ENCODE data around the gene ELANE.

The ELANE gene

GRCh38 chr19:821231-821824, 30.8 kb upstream of the ELANE start:
- H3K4me3 ChIP-seq (ENCODE audit: low read length, poor library complexity, severe bottlenecking), result no peak overlapping the region
- H3K9ac ChIP-seq (ENCODE audit: low read depth, low read length, poor library complexity, severe bottlenecking), result no peak overlapping the region
- H3K27me3 ChIP-seq (ENCODE audit: insufficient read depth, low read length, poor library complexity, severe bottlenecking), result no peaks in the 10 kb centered on the region
- H3K9me2 ChIP-seq (replicated peaks; ENCODE audit: low read depth, low read length), result no peaks in the 10 kb centered on the region
- no peak overlapping the region for H3K4me2 ChIP-seq (ENCODE audit: low read depth, low read length, poor library complexity, severe bottlenecking)
- no peak overlapping the region for H2AFZ ChIP-seq (ENCODE audit: low read length)
- H3F3A ChIP-seq (ENCODE audit: low read depth), result no peaks in the 10 kb centered on the region
- no peaks in the 10 kb centered on the region for H3K9me3 ChIP-seq (ENCODE audit: insufficient read depth, low read depth, low read length)
- H3K36me3 ChIP-seq (ENCODE audit: insufficient read depth, low read length), result no peaks in the 10 kb centered on the region; the same call in 1 of the 2 replicates
- no peaks in the 10 kb centered on the region for H3K79me2 ChIP-seq (ENCODE audit: insufficient read depth, low read length)
- H3K4me1 ChIP-seq (ENCODE audit: insufficient read depth, low read length, poor library complexity, severe bottlenecking), result no peaks in the 10 kb centered on the region
- TF ChIP-seq EZH2phosphoT487 (IDR thresholded peaks at IDR 0.05; ENCODE audit: borderline replicate concordance), result no peak
- no peak for TF ChIP-seq CTCF (conservative IDR thresholded peaks at IDR 0.05; ENCODE audit: low read length)
- no peaks in the 10 kb centered on the region for H4K20me1 ChIP-seq (ENCODE audit: insufficient read depth, low read length, poor library complexity, severe bottlenecking)

- no peaks in the 10 kb centered on the region for H3K9me2 ChIP-seq (replicated peaks; ENCODE audit: low read depth, low read length)
- H3K36me3 ChIP-seq (ENCODE audit: insufficient read depth, low read length), result no peaks in the 10 kb centered on the region
- no peaks in the 10 kb centered on the region for H3K9me3 ChIP-seq (ENCODE audit: insufficient read depth, low read depth, low read length)
- TF ChIP-seq CTCF (conservative IDR thresholded peaks at IDR 0.05; ENCODE audit: low read length) (no peak), EZH2phosphoT487 (IDR thresholded peaks at IDR 0.05; ENCODE audit: borderline replicate concordance) (no peak)
- H3K9ac ChIP-seq (ENCODE audit: low read depth, low read length, poor library complexity, severe bottlenecking), result no peak within 1 kb of the TSS
- no peak within 1 kb of the TSS for H3K4me2 ChIP-seq (ENCODE audit: low read depth, low read length, poor library complexity, severe bottlenecking)
- H3K27me3 ChIP-seq (ENCODE audit: insufficient read depth, low read length, poor library complexity, severe bottlenecking), result no peaks in the 10 kb centered on the region
- no peak within 1 kb of the TSS for H2AFZ ChIP-seq (ENCODE audit: low read length)
- no peaks in the 10 kb centered on the region for H4K20me1 ChIP-seq (ENCODE audit: insufficient read depth, low read length, poor library complexity, severe bottlenecking)
- H3K4me1 ChIP-seq (ENCODE audit: insufficient read depth, low read length, poor library complexity, severe bottlenecking), result no peaks in the 10 kb centered on the region
- no peaks in the 10 kb centered on the region for H3F3A ChIP-seq (ENCODE audit: low read depth)
- H3K79me2 ChIP-seq (ENCODE audit: insufficient read depth, low read length), result no peaks in the 10 kb centered on the region
- no peak within 1 kb of the TSS for H3K4me3 ChIP-seq (ENCODE audit: low read length, poor library complexity, severe bottlenecking)
Observed at GRCh38 chr19:821825-822503, 30.1 kb upstream of the ELANE start, which contains the start of gene PLPPR3. TSS of gene PLPPR3 (minus strand) at chr19:821955. CDS start at chr19:821559, 396 bp downstream.

GRCh38 chr19:823565-824121, 28.5 kb upstream of the ELANE start:
- Histone ChIP-seq H3K9ac (ENCODE audit: low read depth, low read length, poor library complexity, severe bottlenecking) (no peak overlapping the region), H3K36me3 (ENCODE audit: insufficient read depth, low read length) (no peaks in the 10 kb centered on the region), H4K20me1 (ENCODE audit: insufficient read depth, low read length, poor library complexity, severe bottlenecking) (no peaks in the 10 kb centered on the region), H3K9me2 (replicated peaks; ENCODE audit: low read depth, low read length) (no peaks in the 10 kb centered on the region), H3K27me3 (ENCODE audit: insufficient read depth, low read length, poor library complexity, severe bottlenecking) (no peaks in the 10 kb centered on the region), H3K79me2 (ENCODE audit: insufficient read depth, low read length) (no peaks in the 10 kb centered on the region), H3K4me3 (ENCODE audit: low read length, poor library complexity, severe bottlenecking) (no peak overlapping the region), H3F3A (ENCODE audit: low read depth) (no peaks in the 10 kb centered on the region), H3K4me1 (ENCODE audit: insufficient read depth, low read length, poor library complexity, severe bottlenecking) (no peaks in the 10 kb centered on the region), H3K4me2 (ENCODE audit: low read depth, low read length, poor library complexity, severe bottlenecking) (no peak overlapping the region), H2AFZ (ENCODE audit: low read length) (no peak overlapping the region), H3K9me3 (ENCODE audit: insufficient read depth, low read depth, low read length) (no peaks in the 10 kb centered on the region)
- TF ChIP-seq EZH2phosphoT487 (IDR thresholded peaks at IDR 0.05; ENCODE audit: borderline replicate concordance) (no peak), CTCF (conservative IDR thresholded peaks at IDR 0.05; ENCODE audit: low read length) (no peak)
